Gastrocnemius medialis (tissue), 4 donors: ENCODE results near the gene COASY. TPM values are rescaled to one million over a fixed set of nuclear protein-coding genes. Genes with fewer than 3 reads are reported as not detected.

Experiments
- ATAC-seq, 2 donors: fragments of 150-250 bp; one replicate each; pipeline ENCODE4 v1.9.1; 2016
- DNase-seq, 2 donors: peaks; one replicate each; pipeline ENCODE4 v3.0.0-alpha.2; 2019
- H3K27ac ChIP-seq, 4 donors: fragments of 200-600 bp; sonication (generic); 1 replicate in 1 of 4; 2 replicates in 3 of 4; pipeline ENCODE4 v1.5.1; 2016 to 2018; ENCODE audit warnings: mild to moderate bottlenecking in 2 of 4, moderate library complexity in 1 of 4
- H3K27me3 ChIP-seq, 3 donors: fragments of 200-600 bp; sonication (generic) in 2 of 3; 1 replicate in 1 of 3; 2 replicates in 2 of 3; pipeline versions ENCODE4 v1.5.1 to v1.6.0; 2016 to 2019; ENCODE audit warnings: mild to moderate bottlenecking in 1 of 3, moderate library complexity in 1 of 3
- H3K36me3 ChIP-seq, 2 donors: fragments of 200-600 bp; sonication (generic) in 1 of 2; one replicate each; pipeline ENCODE4 v1.5.1; 2017 to 2018
- H3K4me1 ChIP-seq, 2 donors: fragments of 200-600 bp; sonication (generic) in 1 of 2; one replicate each; pipeline ENCODE4 v1.5.1; 2016 to 2017; ENCODE audit warnings: mild to moderate bottlenecking in 2 of 2
- H3K4me3 ChIP-seq, 4 donors: fragments of 200-600 bp; sonication (generic) in 3 of 4; 1 replicate in 1 of 4; 2 replicates in 3 of 4; pipeline ENCODE4 v1.5.1; 2016 to 2019; ENCODE audit warnings: mild to moderate bottlenecking in 2 of 4
- H3K9me3 ChIP-seq, 3 donors: fragments of 200-600 bp; sonication (generic) in 2 of 3; 1 replicate in 1 of 3; 2 replicates in 2 of 3; pipeline ENCODE4 v1.5.1; 2016 to 2019
- CTCF ChIP-seq, 5 experiments: fragments of 450-650 bp in 3 of 5; fragments of 200-600 bp in 2 of 5; sonication (generic) in 2 of 5; IDR thresholded peaks in 4 of 5; conservative IDR thresholded peaks in 1 of 5; 1 replicate in 4 of 5; 2 replicates in 1 of 5; pipeline ENCODE4 v1.5.1; 2016 to 2019; ENCODE audit warnings: antibody characterized with exemption in 5 of 5, mild to moderate bottlenecking in 3 of 5, moderate library complexity in 3 of 5
- POLR2A ChIP-seq, 2 donors: fragments of 450-650 bp; IDR thresholded peaks; one replicate each; pipeline ENCODE4 v1.6.1; 2017; ENCODE audit warnings: antibody characterized with exemption in 2 of 2, mild to moderate bottlenecking in 2 of 2, moderate library complexity in 2 of 2
- in situ Hi-C, 4 donors: fragments of 200-750 bp; cut with MboI; loops; one replicate each; pipeline versions ENCODE4 v1.15.0 to v1.8.0; 2017; ENCODE audit warnings: low sequenced_read_pairs in 4 of 4
- intact Hi-C: fragments of 100-400 bp; cut with DNase I; formaldehyde crosslinking; loops from one replicate; pipeline ENCODE4 v1.15.1; 2023; ENCODE audit warnings: low total_unique reads
- microRNA-seq, 2 donors: library from miRNA; unstranded; fragments of <30 nt; microRNA quantifications; one replicate each; pipeline ENCODE4, GENCODE V29; 2016; ENCODE audit warnings: borderline replicate concordance in 2 of 2
- total RNA-seq, 4 donors: library from RNA; depleted of rRNA; stranded (reverse); fragments of >200 nt; gene quantifications; one replicate each; pipeline versions ENCODE4 v1.1.0 to v1.2.3, GENCODE V29; 2016

COASY gene
- total RNA-seq, 4 donors from 2014 or later: 22.4 to 39.9 (median 27.5) TPM

- in situ Hi-C loops: loop anchor here in 2 of 4 donors (10.0 kb wide), 2 partner anchors 51 to 61 kb away; partner anchors contain the start of gene PLEKHH3 (in 1 of the 2)
- intact Hi-C loops: no loop called here
- Histone ChIP-seq H3K27me3 (no peaks in the 10 kb centered on the region), H3K27ac (no peak overlapping the region), H3K4me3 (no peak overlapping the region), H3K36me3 (peaks cover 0 to 44% of the 10 kb centered on the region in 2 donors), H3K9me3 (no peaks in the 10 kb centered on the region), H3K4me1 (peaks cover 26 to 30% of the 10 kb centered on the region in 2 donors)
- ATAC-seq (no peak), DNase-seq (no peak)
- no peak for TF ChIP-seq CTCF (IDR thresholded peaks at IDR 0.05 in 4 of 5, conservative IDR thresholded peaks at IDR 0.05 in 1 of 5)
- no peak for TF ChIP-seq POLR2A (IDR thresholded peaks at IDR 0.05)
Observed at GRCh38 chr17:42613699-42614295, 51.8 kb downstream of the COASY start.

Small RNAs within 50 kb of the gene (microRNA-seq; reads per million reads assigned to microRNA genes)
- 21.3 to 31.9 reads per million in 2 donors for gene MIR5010

Other genes with a start within 250 kb of the COASY start
- 100 to 1,000 TPM in 3 of 4 donors, 10 to 100 TPM in 1; 88.4 to 203 (median 130) TPM for gene STAT3, start 173.7 kb upstream of the COASY start, total RNA-seq
- 100 to 1,000 TPM in 3 of 4 donors, 10 to 100 TPM in 1; 64.9 to 137 (median 125) TPM for gene CAVIN1, start 138.9 kb upstream of the COASY start, total RNA-seq
- 100 to 1,000 TPM in 2 of 4 donors, 10 to 100 TPM in 2; 65.3 to 138 (median 95.3) TPM for gene ATP6V0A1, start 103.3 kb upstream of the COASY start, total RNA-seq
- gene NAGLU, start 25.9 kb upstream of the COASY start, total RNA-seq: 10 to 100 TPM; 16.4 to 30.1 (median 24.1) TPM
- gene HSD17B1, start 9.2 kb upstream of the COASY start, total RNA-seq: under 1 TPM in 3 of 4 donors, not detected in 1; 0.33 to 0.66 (median 0.47) TPM
- 10 to 100 TPM; 49.7 to 81.9 (median 53.8) TPM for gene MLX, start 5.0 kb downstream of the COASY start, total RNA-seq
- 1 to 10 TPM in 2 of 4 donors, under 1 TPM in 2; 0.46 to 2.7 (median 1.4) TPM for gene PSMC3IP, start 15.6 kb downstream of the COASY start, total RNA-seq
- 10 to 100 TPM; 50.7 to 65.5 (median 60.5) TPM for gene RETREG3, start 47.2 kb downstream of the COASY start, total RNA-seq
- gene TUBG1, start 47.5 kb downstream of the COASY start, total RNA-seq: 100 to 1,000 TPM in 1 of 4 donors, 10 to 100 TPM in 3; 54.7 to 125 (median 91.7) TPM
- 1 to 10 TPM; 3.9 to 5.2 (median 4.2) TPM for gene TUBG2, start 97.1 kb downstream of the COASY start, total RNA-seq
- 10 to 100 TPM; 13.4 to 36.0 (median 31.3) TPM for gene PLEKHH3, start 114.8 kb downstream of the COASY start, total RNA-seq
- gene CCR10, start 119.7 kb downstream of the COASY start, total RNA-seq: 1 to 10 TPM; 2.0 to 4.6 (median 4.0) TPM
- under 1 TPM; 0.22 to 0.41 (median 0.40) TPM for gene CNTNAP1, start 120.4 kb downstream of the COASY start, total RNA-seq
- gene EZH1, start 182.9 kb downstream of the COASY start, total RNA-seq: 10 to 100 TPM; 32.6 to 55.2 (median 47.5) TPM
- gene RAMP2, start 199.1 kb downstream of the COASY start, total RNA-seq: 10 to 100 TPM; 17.5 to 31.2 (median 20.7) TPM
- 10 to 100 TPM; 44.8 to 54.6 (median 53.5) TPM for gene VPS25, start 211.3 kb downstream of the COASY start, total RNA-seq
- gene WNK4, start 218.5 kb downstream of the COASY start, total RNA-seq: not detected
- gene COA3, start 236.6 kb downstream of the COASY start, total RNA-seq: 100 to 1,000 TPM in 1 of 4 donors, 10 to 100 TPM in 3; 76.2 to 104 (median 86.8) TPM
- not detected for gene CNTD1, start 236.7 kb downstream of the COASY start, total RNA-seq